OCI-LY3 (cell line): ENCODE results near the gene CLCN4.

ENCODE experiments used
- EZH2phosphoT487 ChIP-seq: fragments of 200-600 bp; shearing (Covaris generic); IDR thresholded peaks from 2 replicates; pipeline ENCODE4 v1.6.1; 2018; ENCODE audit warnings: antibody characterized with exemption, mixed run types, low read depth
- TF ChIP-seq, protein P1 (sequence below): fragments of 200-600, 300-600 bp; sonication (generic); IDR thresholded peaks from 2 replicates; pipeline ENCODE4 v1.5.1; 2014; ENCODE audit warnings: antibody characterized with exemption, low read length, low read depth

DNA sequence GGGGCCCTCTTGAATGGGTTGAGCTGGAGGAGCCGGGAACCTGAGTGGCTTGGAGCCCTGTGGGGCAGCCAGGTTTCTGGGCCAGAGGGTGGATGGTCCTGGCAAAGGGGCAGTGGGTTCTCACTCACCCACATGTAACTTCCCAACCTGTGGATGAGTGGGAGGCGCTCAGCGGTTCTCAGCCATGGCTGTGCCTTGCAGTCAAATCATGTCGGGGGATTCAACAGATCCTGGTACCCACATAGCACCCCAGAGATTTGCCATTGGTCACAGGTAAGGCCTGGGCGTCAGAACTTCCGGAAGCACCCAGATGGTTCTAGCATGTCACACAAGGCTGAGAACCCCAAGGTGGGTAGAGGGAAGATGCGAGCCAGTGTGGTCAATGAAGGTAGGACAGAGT, 21.9 kb upstream of the CLCN4 start:
- TF ChIP-seq EZH2phosphoT487 = no peak
- TF ChIP-seq, protein P1, sequence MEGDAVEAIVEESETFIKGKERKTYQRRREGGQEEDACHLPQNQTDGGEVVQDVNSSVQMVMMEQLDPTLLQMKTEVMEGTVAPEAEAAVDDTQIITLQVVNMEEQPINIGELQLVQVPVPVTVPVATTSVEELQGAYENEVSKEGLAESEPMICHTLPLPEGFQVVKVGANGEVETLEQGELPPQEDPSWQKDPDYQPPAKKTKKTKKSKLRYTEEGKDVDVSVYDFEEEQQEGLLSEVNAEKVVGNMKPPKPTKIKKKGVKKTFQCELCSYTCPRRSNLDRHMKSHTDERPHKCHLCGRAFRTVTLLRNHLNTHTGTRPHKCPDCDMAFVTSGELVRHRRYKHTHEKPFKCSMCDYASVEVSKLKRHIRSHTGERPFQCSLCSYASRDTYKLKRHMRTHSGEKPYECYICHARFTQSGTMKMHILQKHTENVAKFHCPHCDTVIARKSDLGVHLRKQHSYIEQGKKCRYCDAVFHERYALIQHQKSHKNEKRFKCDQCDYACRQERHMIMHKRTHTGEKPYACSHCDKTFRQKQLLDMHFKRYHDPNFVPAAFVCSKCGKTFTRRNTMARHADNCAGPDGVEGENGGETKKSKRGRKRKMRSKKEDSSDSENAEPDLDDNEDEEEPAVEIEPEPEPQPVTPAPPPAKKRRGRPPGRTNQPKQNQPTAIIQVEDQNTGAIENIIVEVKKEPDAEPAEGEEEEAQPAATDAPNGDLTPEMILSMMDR = no peak
